ENCODE measurements around the gene ATP5PD. TPM values are rescaled to one million over a fixed set of nuclear protein-coding genes. Genes with fewer than 3 reads are reported as not detected.

ATP5PD gene
- total and polyA plus RNA-seq, 2 donors: 288 to 390 TPM

Other genes with a start within 250 kb of the ATP5PD start
- 0.05 TPM for gene GRIN2C, start 187.1 kb downstream of the ATP5PD start, total RNA-seq
- 0.07 TPM for gene GRIN2C, start 187.1 kb downstream of the ATP5PD start, polyA plus RNA-seq
- 8.2 TPM for gene FDXR, start 174.0 kb downstream of the ATP5PD start, total RNA-seq
- gene FDXR, start 174.0 kb downstream of the ATP5PD start, polyA plus RNA-seq: 14.1 TPM
- 0.14 TPM for gene FADS6, start 153.3 kb downstream of the ATP5PD start, total RNA-seq
- gene FADS6, start 153.3 kb downstream of the ATP5PD start, polyA plus RNA-seq: 1.0 TPM
- 0.09 TPM for gene USH1G, start 123.7 kb downstream of the ATP5PD start, total RNA-seq
- gene USH1G, start 123.7 kb downstream of the ATP5PD start, polyA plus RNA-seq: 0.14 TPM
- gene OTOP2, start 122.7 kb downstream of the ATP5PD start, total RNA-seq: 0.05 TPM
- 0.23 TPM for gene OTOP2, start 122.7 kb downstream of the ATP5PD start, polyA plus RNA-seq
- under 0.01 TPM for gene OTOP3, start 111.1 kb downstream of the ATP5PD start, total RNA-seq
- gene OTOP3, start 111.1 kb downstream of the ATP5PD start, polyA plus RNA-seq: 0.05 TPM
- 1.3 TPM for gene HID1, start 74.2 kb downstream of the ATP5PD start, total RNA-seq
- gene HID1, start 74.2 kb downstream of the ATP5PD start, polyA plus RNA-seq: 9.9 TPM
- gene CDR2L, start 59.3 kb downstream of the ATP5PD start, total RNA-seq: 0.57 TPM
- gene CDR2L, start 59.3 kb downstream of the ATP5PD start, polyA plus RNA-seq: 1.4 TPM
- gene MRPL58, start 34.3 kb downstream of the ATP5PD start, total RNA-seq: 35.7 TPM
- gene MRPL58, start 34.3 kb downstream of the ATP5PD start, polyA plus RNA-seq: 40.9 TPM
- 10.0 TPM for gene KCTD2, start 256 bp upstream of the ATP5PD start, total RNA-seq
- gene KCTD2, start 256 bp upstream of the ATP5PD start, polyA plus RNA-seq: 20.4 TPM
- 0.76 TPM for gene SLC16A5, start 41.0 kb upstream of the ATP5PD start, total RNA-seq
- 5.0 TPM for gene SLC16A5, start 41.0 kb upstream of the ATP5PD start, polyA plus RNA-seq
- 4.3 TPM for gene ARMC7, start 63.0 kb upstream of the ATP5PD start, total RNA-seq
- 10.0 TPM for gene ARMC7, start 63.0 kb upstream of the ATP5PD start, polyA plus RNA-seq
- 64.2 TPM for gene NT5C, start 84.8 kb upstream of the ATP5PD start, total RNA-seq
- gene NT5C, start 84.8 kb upstream of the ATP5PD start, polyA plus RNA-seq: 103 TPM
- gene JPT1, start 107.5 kb upstream of the ATP5PD start, total RNA-seq: 92.1 TPM
- gene JPT1, start 107.5 kb upstream of the ATP5PD start, polyA plus RNA-seq: 130 TPM
- 342 TPM for gene SUMO2, start 136.0 kb upstream of the ATP5PD start, total RNA-seq
- 135 TPM for gene SUMO2, start 136.0 kb upstream of the ATP5PD start, polyA plus RNA-seq
- 54.5 TPM for gene NUP85, start 158.7 kb upstream of the ATP5PD start, total RNA-seq
- 88.3 TPM for gene NUP85, start 158.7 kb upstream of the ATP5PD start, polyA plus RNA-seq
- gene GGA3, start 214.6 kb upstream of the ATP5PD start, total RNA-seq: 18.1 TPM
- gene GGA3, start 214.6 kb upstream of the ATP5PD start, polyA plus RNA-seq: 33.3 TPM
- gene MRPS7, start 214.9 kb upstream of the ATP5PD start, total RNA-seq: 62.8 TPM
- 39.1 TPM for gene MRPS7, start 214.9 kb upstream of the ATP5PD start, polyA plus RNA-seq
- 22.8 TPM for gene MIF4GD, start 224.3 kb upstream of the ATP5PD start, total RNA-seq
- 37.3 TPM for gene MIF4GD, start 224.3 kb upstream of the ATP5PD start, polyA plus RNA-seq
- 15.4 TPM for gene SLC25A19, start 242.5 kb upstream of the ATP5PD start, total RNA-seq
- 18.3 TPM for gene SLC25A19, start 242.5 kb upstream of the ATP5PD start, polyA plus RNA-seq

Data from thymus (tissue), 2 donors.